GM12872 (cell line): ENCODE results near the gene MRPS30.
A peak's percentile ranks its signal among the peaks of the same experiment; 100 is the strongest.

Experiments
- TF ChIP-seq, protein P1 (sequence below): IDR thresholded peaks from 3 replicates; pipeline ENCODE4 v1.5.1; 2011; ENCODE audit warnings: low read depth, mild to moderate bottlenecking, low read length, moderate library complexity; ENCODE audit not compliant: insufficient read depth

MRPS30 gene

DNA sequence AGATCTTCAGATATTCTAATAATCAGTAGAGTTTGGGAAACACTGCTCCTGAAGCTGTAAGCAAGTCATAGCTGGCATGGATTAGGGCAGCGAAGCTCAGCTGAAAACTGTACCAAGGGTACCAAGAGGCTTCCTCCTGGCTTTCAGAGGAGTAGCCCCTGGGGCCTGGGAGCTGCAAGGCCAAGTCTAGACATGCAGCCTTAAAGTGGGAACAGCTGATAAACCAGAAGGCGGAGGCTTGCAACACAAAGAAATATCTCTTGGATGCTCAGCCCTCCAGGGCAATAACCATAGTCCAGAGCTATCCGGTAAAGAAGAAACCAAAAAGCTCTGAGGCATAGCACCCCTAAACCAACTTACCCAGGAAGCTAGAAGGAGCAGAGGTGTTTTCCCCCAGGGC lies 51.5 kb downstream of the MRPS30 start:
- TF ChIP-seq, protein P1, sequence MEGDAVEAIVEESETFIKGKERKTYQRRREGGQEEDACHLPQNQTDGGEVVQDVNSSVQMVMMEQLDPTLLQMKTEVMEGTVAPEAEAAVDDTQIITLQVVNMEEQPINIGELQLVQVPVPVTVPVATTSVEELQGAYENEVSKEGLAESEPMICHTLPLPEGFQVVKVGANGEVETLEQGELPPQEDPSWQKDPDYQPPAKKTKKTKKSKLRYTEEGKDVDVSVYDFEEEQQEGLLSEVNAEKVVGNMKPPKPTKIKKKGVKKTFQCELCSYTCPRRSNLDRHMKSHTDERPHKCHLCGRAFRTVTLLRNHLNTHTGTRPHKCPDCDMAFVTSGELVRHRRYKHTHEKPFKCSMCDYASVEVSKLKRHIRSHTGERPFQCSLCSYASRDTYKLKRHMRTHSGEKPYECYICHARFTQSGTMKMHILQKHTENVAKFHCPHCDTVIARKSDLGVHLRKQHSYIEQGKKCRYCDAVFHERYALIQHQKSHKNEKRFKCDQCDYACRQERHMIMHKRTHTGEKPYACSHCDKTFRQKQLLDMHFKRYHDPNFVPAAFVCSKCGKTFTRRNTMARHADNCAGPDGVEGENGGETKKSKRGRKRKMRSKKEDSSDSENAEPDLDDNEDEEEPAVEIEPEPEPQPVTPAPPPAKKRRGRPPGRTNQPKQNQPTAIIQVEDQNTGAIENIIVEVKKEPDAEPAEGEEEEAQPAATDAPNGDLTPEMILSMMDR, result no peak

GRCh38 chr5:44862808-44863207 lies 54.1 kb downstream of the MRPS30 start:
- TF ChIP-seq, protein P1, result peak; percentile 37; the same call in 2 of the 3 replicates
